ENCODE data around the gene TSPAN16.

Gene TSPAN16, protein sequence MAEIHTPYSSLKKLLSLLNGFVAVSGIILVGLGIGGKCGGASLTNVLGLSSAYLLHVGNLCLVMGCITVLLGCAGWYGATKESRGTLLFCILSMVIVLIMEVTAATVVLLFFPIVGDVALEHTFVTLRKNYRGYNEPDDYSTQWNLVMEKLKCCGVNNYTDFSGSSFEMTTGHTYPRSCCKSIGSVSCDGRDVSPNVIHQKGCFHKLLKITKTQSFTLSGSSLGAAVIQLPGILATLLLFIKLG

DNA sequence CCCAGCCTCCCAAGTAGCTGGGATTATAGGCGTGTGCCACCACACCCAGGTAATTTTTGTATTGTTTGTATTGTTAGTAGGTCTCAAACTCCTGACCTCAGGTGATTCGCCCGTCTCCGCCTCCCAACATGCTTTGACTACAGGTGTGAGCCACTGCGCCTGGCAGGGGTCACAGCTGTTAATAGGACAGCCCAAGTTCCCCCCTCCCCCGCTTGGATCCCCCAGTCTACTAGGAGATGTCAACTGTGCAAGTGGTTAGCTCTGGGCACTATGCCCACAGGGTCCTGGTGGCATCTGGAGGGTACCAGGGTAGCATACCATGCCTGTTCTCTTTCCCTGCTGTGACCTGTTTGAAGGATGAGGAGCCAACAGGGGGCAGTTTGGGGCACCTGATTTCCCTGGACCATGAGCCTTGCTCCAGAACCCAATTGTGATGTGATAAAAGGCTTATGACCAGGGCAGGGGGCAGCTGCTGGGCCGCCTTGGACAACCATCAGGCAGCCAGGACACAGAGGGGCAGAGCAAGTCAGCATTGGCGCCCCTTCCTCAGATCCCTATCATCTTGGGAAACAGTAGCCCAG, at the start of gene TSPAN16:
TSPAN16 (plus strand) TSS at position 496 of the 581 bp plus-strand sequence. CDS start 138 bp downstream, outside the sequence.
- DNase-seq (ENCODE audit: low read depth), result no peak

DNA sequence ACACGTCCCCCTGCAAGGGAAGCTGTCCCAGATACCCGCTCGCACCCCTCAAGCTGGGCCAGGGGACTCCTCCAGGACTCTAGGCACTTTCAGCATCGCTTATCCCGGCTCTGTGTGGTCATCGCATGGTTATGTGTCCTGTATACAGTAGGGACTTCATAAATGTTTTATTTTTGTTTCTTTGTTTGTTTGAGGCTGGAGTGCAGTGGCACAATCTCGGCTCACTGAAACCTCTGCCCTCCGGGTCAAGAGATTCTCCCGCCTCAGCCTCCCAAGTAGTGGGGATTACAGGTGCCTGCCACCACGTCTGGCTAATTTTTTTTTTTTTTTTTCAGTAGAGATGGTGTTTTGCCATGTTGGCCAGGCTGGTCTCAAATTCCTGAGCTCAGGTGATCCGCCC, 49.0 kb upstream of the TSPAN16 start:
- no peak for DNase-seq (ENCODE audit: low read depth)

DNA sequence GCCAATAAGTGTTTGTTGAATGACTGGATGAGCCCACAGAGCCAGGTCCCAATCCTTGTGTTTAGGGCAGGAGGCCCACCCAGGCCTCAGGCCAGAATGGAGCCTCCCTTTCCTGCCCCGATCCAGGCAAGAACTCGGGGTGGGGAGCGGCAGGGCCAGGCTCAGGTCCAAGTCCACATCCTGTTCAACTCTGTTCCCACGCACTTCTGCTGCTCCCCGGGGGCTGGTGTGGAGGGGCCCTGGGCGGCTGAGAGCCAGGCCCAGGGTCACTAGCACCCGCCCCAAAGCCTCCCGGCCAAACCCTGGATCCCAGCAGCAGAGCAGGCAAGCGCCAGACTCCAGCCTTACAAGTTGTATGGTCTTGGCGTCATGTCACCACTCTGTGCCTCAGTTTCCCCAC, 48.6 kb upstream of the TSPAN16 start:
- DNase-seq (ENCODE audit: low read depth), result no peak

DNA sequence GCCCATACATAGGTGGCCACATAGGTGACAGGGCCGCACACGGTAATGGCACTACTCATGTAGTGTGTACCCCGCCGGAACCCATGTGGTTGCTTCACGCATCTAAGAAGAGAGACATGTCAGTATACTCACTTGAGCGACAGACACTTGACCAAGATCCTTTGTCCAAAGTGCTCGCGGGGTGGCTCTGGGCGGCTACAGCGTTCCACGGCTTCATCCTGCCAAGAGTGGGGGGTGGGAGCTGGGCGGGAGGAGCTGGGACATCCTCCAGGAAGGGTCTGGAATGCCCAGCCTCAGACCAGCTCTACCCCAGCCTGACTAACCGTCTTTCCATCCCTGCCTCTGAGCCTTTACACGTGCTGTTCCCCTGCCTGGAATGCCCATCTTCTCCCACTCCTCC, 48.0 kb upstream of the TSPAN16 start:
- no peak for DNase-seq (ENCODE audit: low read depth)

DNA sequence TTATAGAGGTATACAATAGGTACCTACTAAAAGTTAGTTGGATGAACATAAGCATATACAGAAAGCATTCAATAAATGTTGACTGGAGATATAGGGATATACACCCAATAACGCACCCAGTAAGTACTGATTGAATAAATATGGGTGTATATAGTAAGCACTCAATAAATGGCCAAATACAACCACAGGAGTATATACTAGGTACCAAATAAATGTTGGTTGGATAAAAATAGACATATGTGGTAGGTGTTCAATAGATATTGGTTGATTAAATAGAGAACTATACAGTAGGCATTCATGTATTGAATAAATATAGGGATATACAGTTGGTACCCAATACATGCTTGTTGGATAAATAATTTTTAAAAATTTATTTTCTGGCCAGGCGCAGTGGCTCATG, 47.1 kb upstream of the TSPAN16 start:
- DNase-seq (ENCODE audit: low read depth), result no peak

DNA sequence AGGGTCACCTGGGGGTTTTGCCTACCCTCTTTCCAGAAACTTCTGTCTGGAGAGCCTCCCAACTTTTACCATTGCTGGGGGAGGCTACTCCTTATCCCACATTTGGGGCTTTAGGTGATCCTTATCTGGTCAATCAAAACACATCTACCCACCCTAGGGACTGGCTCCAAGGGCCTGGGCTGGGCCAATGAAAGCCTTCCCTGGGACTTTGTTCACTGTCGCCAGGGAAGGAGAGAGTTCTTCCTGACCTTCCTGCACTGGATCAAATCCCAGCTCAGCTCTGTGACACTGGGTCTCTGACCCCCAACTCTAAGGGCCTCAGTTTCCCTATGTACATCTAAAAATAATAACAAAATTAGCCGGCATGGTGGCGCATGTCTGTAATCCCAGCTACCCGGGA, 44.7 kb upstream of the TSPAN16 start:
- no peak for DNase-seq (ENCODE audit: low read depth)

DNA sequence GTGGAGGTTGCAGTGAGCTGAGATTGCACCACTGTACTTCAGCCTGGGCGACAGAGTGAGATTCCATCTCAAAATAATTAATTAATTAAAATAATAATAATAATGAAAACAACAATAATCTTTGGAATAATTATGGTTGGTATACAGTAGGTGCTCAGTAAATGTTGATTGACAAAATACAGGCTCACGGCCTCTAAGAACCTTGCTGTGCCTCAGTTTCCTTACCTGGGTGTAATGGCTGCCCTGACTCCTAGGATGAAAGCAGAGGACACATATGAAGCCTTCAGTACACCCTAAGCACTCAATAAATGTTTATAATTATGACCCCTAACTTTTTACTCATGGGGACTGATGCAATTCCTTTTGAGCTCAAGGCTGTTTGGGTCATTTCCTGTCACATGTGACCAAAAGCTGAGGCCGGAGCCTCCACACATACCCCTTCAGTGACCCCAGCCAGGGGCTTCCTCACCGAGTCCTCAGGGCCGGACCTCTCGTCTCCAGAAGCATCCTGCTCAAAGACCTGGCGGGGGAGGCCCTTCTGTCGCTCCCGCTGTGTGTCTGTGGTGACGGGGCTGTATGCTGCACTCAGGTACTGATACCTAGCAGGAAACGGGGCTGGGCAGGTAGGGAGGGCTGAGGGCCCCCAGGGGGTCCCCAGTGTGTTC, 44.2 kb upstream of the TSPAN16 start:
- no peak for DNase-seq (ENCODE audit: low read depth)

DNA sequence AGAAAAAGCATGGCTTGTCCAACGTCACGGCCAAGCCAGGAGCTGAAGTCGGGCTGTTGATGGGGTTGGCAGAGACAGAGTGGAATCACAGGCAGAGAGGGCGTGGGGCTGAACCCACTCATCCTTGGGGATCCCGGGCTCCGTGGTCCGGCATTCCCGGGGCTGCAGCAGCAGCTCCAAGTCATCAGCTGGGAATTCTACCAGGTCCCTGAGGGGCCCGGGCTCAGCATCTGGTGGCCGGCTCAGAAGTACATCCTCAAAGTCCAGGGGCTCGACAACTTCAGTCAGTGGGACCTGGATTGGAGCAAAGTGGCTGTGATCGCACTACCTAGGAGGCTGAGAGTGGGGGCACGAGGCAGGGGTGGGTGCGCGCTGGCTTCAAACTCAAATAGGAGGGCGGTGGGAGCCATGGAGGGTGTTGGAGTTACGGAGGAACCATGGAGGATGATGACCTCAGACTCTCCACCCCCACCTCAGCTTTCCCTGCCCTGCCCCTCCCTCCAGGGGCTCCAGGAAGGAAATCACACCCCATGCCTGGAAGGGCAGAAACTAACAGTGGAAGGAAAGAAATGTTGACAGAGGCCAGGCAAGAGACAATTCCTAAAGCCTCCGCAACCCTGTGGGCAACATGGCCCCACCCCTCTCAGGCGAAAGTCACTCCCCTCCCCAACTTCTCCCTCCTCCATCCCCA, 43.1 kb upstream of the TSPAN16 start:
- DNase-seq (ENCODE audit: low read depth), result no peak

DNA sequence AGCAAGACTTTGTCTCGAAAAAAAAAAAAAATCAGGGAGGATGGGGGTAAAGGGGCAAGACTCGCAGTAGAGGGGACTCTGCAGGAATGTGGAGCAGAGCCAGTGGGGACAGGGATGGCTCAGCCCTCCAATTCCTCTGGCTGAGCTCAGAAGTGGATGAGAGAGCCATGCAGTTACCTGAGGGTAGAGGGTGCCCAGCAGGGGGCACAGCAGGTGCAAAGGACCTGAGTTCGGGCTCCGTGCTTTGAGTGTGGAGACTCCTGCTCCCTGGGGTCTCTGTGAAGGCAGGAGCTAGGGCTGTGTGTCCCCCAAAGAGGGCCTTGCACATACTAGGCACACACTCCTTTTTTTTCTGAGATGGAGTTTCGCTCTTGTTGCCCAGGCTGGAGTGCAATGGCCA, 41.3 kb upstream of the TSPAN16 start:
- no peak for DNase-seq (ENCODE audit: low read depth)

DNA sequence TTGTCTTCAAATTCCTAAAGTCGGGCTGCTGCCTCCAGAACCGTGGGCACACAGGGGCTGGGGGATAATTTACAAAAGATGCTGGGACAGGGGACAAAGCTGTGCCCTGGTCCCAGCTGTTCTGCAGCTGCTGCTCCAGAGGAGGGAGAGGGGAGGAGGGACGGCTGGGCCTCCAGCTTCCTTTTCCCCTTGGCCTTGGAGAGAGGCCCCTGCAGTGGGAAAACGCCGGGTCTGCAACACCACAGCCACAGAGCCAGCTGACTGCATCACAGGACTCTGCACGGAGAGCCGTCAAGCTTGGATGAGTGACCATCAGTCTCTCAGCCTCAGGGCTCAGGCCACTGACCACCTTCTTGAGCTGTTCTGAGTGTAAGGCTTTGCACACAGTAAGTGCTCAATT, 39.8 kb upstream of the TSPAN16 start:
- DNase-seq (ENCODE audit: low read depth), result no peak

DNA sequence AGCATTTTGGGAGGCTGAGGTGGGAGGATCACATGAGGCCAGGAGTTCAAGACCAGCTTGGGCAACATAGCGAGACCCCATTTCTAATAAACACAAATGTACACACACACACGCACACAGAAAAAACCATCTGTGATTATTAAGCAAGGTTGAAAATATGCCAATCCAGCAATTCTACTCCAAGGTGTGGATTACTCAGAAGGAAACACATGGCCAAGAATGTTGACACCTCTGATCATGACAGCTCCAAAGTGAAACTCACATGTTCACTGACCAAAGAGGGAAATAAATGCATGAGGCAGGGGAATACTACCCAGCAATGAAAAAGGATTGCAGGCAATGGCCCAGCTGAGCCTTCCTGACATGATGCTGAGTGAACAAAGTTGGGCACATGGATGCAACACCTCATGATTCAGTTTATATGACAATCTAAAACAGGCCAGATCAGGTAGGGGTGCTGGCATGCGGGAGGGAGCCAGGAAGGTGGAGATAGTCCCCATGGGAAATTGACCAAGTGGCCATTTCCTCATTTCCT, 38.0 kb upstream of the TSPAN16 start:
- DNase-seq (ENCODE audit: low read depth), result no peak

DNA sequence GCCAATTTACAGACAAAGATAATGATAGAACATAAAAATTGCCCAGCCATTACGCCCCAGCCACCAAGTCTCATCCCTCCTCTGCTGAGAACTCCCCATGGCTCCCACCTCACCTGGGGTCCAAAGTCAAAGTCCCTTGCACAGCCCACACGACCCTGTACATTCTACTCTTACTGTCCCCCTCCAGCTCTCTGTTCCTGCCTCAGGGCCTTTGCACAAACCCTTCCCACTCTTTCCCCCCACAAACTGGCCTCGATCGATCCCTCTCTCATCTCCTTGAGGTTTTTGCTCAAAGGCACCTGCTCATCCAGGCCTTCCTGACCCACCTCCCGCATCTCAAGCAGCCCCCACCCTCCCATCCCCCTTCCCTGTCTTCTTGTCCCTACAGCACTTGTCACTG, 35.0 kb upstream of the TSPAN16 start:
- DNase-seq (ENCODE audit: low read depth), result no peak

DNA sequence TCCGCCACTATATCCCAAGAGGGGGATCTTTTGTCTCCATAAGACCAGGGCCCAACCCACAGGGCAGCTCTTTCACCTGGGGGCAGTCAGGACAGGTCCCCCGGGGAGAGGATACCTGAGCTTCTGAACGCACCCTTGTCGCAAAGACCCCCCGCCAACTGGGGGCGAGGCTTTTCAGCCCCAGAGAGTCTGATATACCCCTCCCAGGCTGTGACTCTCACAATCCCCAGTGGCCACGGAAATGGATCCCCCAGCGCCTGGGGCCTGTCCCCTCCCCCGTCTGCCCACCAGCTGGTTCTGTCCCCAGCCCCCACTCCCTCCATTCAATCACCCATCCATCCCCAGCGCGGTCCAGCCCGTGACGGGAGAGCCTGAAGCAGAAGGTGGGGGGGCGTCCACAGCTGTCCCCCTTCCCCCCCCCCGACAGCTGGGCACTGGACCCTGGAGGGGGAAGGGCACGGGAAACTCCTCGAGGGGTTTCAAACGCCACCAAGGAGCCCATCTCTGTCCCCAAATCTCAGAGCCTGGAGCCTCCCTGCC, 34.5 kb upstream of the TSPAN16 start:
- DNase-seq (ENCODE audit: low read depth), result no peak

DNA sequence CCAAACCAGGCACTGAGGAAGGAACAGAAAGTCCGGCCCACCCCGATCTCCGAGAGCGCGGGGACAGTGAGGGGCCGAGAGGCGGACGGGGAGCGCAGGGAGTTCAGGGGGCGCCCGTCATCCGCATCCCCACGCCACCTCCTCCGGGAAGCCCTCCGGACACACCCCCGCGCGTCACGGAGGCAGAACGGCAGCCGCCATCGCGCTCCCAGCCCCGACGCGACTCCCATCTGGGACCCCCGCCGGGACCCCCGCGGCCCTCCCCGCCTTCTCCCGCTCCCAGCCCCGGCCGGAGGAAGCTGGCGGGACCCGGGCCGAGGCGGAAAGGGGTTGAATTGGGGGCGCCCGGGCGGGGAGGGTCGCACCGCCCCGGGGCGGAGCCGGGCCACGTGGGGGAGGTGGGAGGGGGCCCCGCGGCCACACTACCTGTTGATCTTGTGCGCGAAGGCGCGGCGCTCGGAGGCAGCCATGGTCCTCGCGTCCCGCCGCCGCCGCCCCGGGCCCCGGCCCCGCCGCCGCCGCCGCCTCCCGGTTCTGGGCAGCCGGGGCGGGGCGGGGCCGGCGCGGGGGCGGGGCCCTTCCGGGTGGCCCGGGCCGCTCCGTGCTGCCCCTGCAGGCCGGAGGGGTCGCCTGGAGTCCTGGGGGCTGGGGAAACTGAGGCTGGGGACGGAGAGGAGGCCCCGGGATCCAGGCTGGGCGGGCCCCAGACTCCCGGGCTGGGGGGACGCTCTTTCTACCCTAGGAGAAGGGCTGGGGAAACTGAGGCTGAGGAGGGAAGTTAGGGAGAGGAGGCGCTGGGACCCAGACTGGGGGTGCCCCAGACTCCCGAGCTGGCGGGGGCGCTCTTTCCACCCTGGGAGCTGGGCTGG, 33.8 kb upstream of the TSPAN16 start, which contains the start of gene DOCK6:
DOCK6 (minus strand) TSS at position 554 of the 869 bp plus-strand sequence; CDS start at position 470, 84 bp downstream.
- DNase-seq (ENCODE audit: low read depth), result peak; percentile 48

DNA sequence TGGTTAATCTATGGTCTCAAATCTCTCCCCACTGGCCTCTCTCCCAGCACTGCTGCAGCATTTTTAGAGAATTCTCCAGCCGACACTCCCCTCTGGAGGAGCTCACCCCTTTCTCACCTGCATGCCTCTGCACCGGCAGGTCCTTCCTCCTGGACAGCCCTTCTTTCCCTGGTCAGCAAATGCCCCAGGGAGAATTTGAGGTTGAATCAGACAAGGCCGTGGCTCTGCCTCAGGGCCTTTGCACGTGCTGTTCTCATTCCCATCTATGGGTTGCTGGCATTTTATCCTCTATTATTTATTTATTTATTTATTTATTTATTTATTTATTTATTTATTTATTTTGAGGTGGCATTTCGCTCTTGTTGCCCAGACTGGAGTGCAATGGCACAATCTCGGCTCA, 32.2 kb upstream of the TSPAN16 start:
- no peak for DNase-seq (ENCODE audit: low read depth)

DNA sequence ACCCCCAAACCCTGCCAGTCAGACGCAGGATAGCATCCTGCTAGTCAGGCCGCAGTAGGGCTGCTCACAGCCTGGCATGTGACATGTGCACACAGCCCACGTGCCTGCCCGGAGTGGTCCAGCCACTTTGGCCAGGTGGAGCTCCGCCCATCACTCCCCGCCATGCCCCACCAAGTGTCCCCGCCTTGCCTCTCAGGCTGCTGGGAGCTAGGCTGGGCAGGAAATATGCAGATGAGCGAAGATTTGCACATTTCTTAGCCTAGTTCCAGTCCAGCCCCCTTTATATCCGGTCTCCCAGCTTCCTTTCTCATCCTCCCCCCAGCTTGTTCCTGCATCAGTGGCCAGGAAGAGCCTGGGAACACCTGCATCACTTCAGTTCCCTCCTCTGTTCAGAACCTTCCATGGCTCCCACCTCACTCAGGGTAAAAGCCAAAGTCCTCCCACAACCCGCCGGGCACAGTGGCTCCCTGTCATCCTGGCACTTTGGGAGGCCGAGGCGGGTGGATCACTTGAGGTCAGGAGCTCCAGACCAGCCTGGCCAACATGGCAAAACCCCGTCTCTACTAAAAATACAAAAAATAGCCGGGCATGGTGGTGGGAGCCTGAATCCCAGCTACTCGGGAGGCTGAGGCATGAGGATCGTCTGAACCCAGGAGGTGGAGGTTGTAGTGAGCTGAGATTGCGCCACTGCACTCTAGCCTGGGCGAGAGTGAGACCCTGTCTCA, 31.3 kb upstream of the TSPAN16 start:
- DNase-seq (ENCODE audit: low read depth), result no peak

DNA sequence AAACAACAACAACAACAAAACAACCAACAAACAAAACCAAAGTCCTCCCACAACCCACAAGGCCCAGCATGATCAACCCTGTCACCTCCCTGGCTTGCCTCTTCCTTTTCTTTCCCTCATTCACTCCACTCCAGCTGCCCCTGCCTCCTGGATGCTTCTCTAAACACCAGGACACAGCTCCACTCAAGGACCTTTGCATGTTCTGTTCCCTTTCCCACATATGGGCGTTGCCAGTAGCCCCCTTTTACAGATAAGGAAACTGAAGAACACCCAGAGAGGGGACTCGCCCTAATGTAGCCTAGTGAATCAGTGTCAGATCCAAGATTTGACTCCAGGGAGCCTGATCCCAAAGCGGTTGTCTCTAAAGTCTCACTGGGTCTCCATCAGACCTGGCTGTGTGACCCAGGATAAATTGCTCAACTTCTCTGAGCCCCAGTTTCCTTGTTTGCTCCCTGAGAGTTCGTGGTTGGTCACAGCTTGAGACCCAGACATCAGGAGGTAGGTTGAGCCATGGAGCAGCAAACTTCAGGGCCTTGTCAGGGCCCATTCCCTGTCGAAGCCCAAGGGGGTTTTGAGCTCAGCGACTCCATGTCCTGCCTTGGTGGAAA, 30.7 kb upstream of the TSPAN16 start:
- DNase-seq (ENCODE audit: low read depth), result no peak

DNA sequence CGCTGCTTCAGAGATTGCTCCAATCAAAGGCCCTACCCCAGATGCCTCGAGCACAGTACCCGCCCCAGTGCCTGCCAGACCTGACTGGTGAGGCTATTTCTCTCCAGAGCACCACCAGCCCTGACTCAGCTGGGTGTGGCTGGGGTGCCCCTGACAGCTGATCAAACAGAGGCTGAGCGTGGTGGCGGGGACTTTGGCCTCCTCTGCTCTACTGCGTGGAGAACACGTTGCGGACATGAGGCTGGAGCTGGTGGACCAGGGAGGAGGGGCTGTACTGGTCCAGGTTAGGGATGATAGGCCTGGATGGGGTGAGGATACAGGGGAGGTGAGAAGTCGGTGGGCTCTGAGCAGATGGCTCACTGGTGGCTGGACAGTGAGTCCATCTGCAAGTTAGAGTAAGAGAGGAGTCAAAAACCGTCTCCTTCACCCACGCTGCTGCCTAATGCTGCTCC, 30.1 kb upstream of the TSPAN16 start:
- DNase-seq (ENCODE audit: low read depth), result peak; percentile 50

DNA sequence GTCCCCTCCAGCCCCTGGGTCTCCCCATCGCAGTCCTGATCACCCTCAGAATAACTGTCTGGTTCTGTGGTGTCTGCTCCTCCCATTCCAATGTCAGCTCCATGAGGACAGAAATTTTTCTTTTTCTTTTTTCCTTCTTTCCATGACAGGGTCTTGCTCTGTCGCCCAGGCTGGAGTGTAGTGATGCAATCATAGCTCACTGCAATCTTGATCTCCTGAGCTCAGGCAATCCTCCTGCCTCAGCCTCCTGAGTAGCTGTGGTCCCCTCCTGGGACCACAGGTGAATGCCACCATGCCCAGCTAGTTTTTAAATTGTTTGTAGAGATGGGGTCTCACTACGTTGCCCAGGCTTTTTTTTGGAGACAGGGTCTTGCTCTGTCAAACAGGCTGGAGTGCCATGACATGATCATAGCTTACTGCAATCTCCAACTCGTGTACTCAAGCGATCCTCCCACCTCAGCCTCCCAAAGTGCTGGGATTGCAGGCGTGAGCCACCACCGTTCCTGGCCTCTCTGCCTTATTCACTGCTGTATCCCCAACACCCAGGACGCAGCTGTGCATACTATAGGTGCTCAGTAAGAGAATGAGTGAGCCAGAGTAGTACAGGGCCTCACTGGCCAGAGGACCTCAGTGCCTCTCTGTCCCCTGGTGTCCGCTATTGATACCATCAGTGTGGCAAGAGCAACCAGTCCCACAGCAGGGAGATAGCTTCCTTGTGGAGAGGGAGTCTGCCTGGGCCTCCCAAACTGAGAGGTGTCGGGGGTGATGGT, 28.5 kb upstream of the TSPAN16 start:
- DNase-seq (ENCODE audit: low read depth), result no peak
